GM12878 (cell line): ENCODE results near the gene TSHZ3. TPM values are rescaled to one million over a fixed set of nuclear protein-coding genes. Genes with fewer than 3 reads are reported as not detected.

ENCODE experiments used
- ATAC-seq: fragments of 200-7000 bp; cut with Tn5 transposase; 3 replicates; pipeline ENCODE4 v1.9.1; 2020; ENCODE audit warnings: mild to moderate bottlenecking, moderate library complexity
- BruUV-seq: library from RNA; stranded (reverse); fragments of 400-500 nt; replicated peaks from 2 replicates; lab custom pipeline; 2021; lab: Mats Ljungman, UMichigan
- CTCF ChIA-PET: fragments of 300-600 bp; sonication (Branson Sonifier 250); formaldehyde crosslinking; extraction: SDS; loops from one replicate; lab custom pipeline; 2021; ENCODE audit warnings: inconsistent platforms; lab: Yijun Ruan, JAX
- POLR2A ChIA-PET: fragments of 350-600 bp; formaldehyde crosslinking; extraction: SDS; loops from one replicate; lab custom pipeline; 2021; ENCODE audit warnings: inconsistent platforms; lab: Charles Lee
- RAD21 ChIA-PET: fragments of 300-600 bp; sonication (Branson Sonifier 250); formaldehyde crosslinking; loops from one replicate; lab custom pipeline; 2023; ENCODE audit warnings: antibody characterized with exemption; ENCODE audit not compliant: unreplicated experiment; lab: Charles Lee
- SMC1A ChIA-PET: fragments of 300-600 bp; sonication (Branson Sonifier 250); formaldehyde crosslinking; loops from one replicate; lab custom pipeline; 2023; ENCODE audit not compliant: unreplicated experiment, uncharacterized antibody; lab: Charles Lee
- DNase-seq: peaks from one replicate; pipeline ENCODE4 v3.0.0-alpha.2; 2011; ENCODE audit warnings: low read depth, low spot score
- FAIRE-seq: peaks from 3 replicates; lab custom pipeline; 2011; peaks lifted over from hg19 to GRCh38; lab: Jason Lieb, UNC
- H2AFZ ChIP-seq: 2 replicates; pipeline ENCODE4 v1.6.0; 2011; ENCODE audit warnings: low read depth, low read length, control low read depth; ENCODE audit not compliant: control insufficient read depth
- H3K27ac ChIP-seq: 2 replicates; pipeline ENCODE4 v1.5.1; 2011; ENCODE audit warnings: control low read depth; ENCODE audit not compliant: control insufficient read depth, insufficient read depth
- H3K27me3 ChIP-seq, 2 experiments: replicated peaks in 1 of 2; 2 replicates each; pipeline versions ENCODE4 v1.6.0 to v1.6.1; 2011; ENCODE audit warnings: low read length in 1 of 2; ENCODE audit not compliant: control insufficient read depth in 2 of 2, insufficient read depth in 2 of 2
- H3K36me3 ChIP-seq, 2 experiments: 2 replicates each; pipeline ENCODE4 v1.5.1; 2011; ENCODE audit warnings: low read length in 1 of 2; ENCODE audit not compliant: control insufficient read depth in 2 of 2, insufficient read depth in 2 of 2
- H3K4me1 ChIP-seq: 2 replicates; pipeline ENCODE4 v1.6.1; 2011; ENCODE audit warnings: mild to moderate bottlenecking, low read length, moderate library complexity, mixed read lengths; ENCODE audit not compliant: control insufficient read depth, insufficient read depth
- H3K4me2 ChIP-seq: 2 replicates; pipeline ENCODE4 v1.6.0; 2011; ENCODE audit warnings: control low read depth; ENCODE audit not compliant: control insufficient read depth, insufficient read depth
- H3K4me3 ChIP-seq: fragments of 200-600 bp; sonication (generic); 2 replicates; pipeline ENCODE4 v1.5.1; 2016
- H3K79me2 ChIP-seq: 2 replicates; pipeline ENCODE4 v1.6.0; 2011; ENCODE audit warnings: low read length; ENCODE audit not compliant: control insufficient read depth, insufficient read depth
- H3K9ac ChIP-seq: 2 replicates; pipeline ENCODE4 v1.8.0; 2011; ENCODE audit warnings: low read length, control low read depth, mixed read lengths; ENCODE audit not compliant: control insufficient read depth, insufficient read depth
- H3K9me3 ChIP-seq: replicated peaks from 3 replicates; pipeline ENCODE4 v1.5.1; 2011; ENCODE audit warnings: mild to moderate bottlenecking, low read length; ENCODE audit not compliant: control insufficient read depth, insufficient read depth
- H4K20me1 ChIP-seq: 2 replicates; pipeline ENCODE4 v1.6.0; 2011; ENCODE audit not compliant: control insufficient read depth, insufficient read depth
- CBFB ChIP-seq: IDR thresholded peaks from 2 replicates; pipeline ENCODE4 v1.6.1; 2016; ENCODE audit warnings: antibody characterized with exemption, low read depth
- DPF2 ChIP-seq: fragments of 450-650 bp; IDR thresholded peaks from 2 replicates; pipeline ENCODE4 v1.6.1; 2017; ENCODE audit warnings: mild to moderate bottlenecking
- NRF1 ChIP-seq: conservative IDR thresholded peaks from 2 replicates; pipeline ENCODE4 v1.6.1; 2011; ENCODE audit warnings: mild to moderate bottlenecking, low read depth, low read length, improper control_type of control experiment
- POLR2AphosphoS5 ChIP-seq: IDR thresholded peaks from 2 replicates; pipeline ENCODE4 v1.6.1; 2011; ENCODE audit warnings: mild to moderate bottlenecking, low read length, inconsistent platforms
- SUZ12 ChIP-seq: fragments of 200-600 bp; sonication (generic); IDR thresholded peaks from one replicate; pipeline ENCODE4 v1.6.1; 2018; ENCODE audit warnings: antibody characterized with exemption, mild to moderate bottlenecking; ENCODE audit not compliant: unreplicated experiment
- TARDBP ChIP-seq: IDR thresholded peaks from 2 replicates; pipeline ENCODE4 v1.6.1; 2016; ENCODE audit warnings: borderline replicate concordance
- WRNIP1 ChIP-seq: IDR thresholded peaks from 2 replicates; pipeline ENCODE4 v1.6.1; 2011; ENCODE audit warnings: low read depth, low read length, improper control_type of control experiment, borderline replicate concordance
- YBX1 ChIP-seq: fragments of 450-650 bp; IDR thresholded peaks from 2 replicates; pipeline ENCODE4 v1.6.1; 2016; ENCODE audit warnings: antibody characterized with exemption
- WGBS: methylation state at CpG from one replicate; pipeline ENCODE4 v1.1.6; 2016; ENCODE audit warnings: low lambda C conversion rate; ENCODE audit not compliant: insufficient replicate concordance, insufficient coverage; ENCODE audit errors: missing lambda C conversion rate; 5-methylcytosine and 5-hydroxymethylcytosine counted together
- in situ Hi-C: fragments of 300-500 bp; cut with MboI; formaldehyde crosslinking; loops from 9 replicates; pipeline ENCODE4 v1.14.3; 2018; ENCODE audit warnings: mixed read lengths
- intact Hi-C: fragments of 100-400 bp; cut with micrococcal nuclease; formaldehyde crosslinking; loops from one replicate; pipeline ENCODE4 v1.14.2; 2022; ENCODE audit not compliant: unreplicated experiment
- polyA plus RNA-seq, 11 experiments: library from polyadenylated mRNA; depleted of rRNA in 4 of 11; unstranded in 6 of 11; stranded (reverse) in 5 of 11; fragments of >200 nt; fragmentation: Nextera tagmentation in 4 of 11; fragmentation: Illumina TruSeq in 1 of 11; extraction: Ambion mirVana in 4 of 11; extraction: Trizol in 1 of 11; gene quantifications; 1 replicate in 1 of 11; 2 replicates in 10 of 11; pipeline versions ENCODE4 v1.2.1 to v1.2.3, GENCODE V29; 2011 to 2016; ENCODE audit warnings: inconsistent platforms in 2 of 11, missing spikeins in 2 of 11, low read depth in 1 of 11
- total RNA-seq, 4 experiments: library from RNA; depleted of rRNA in 3 of 4; stranded (reverse); fragments of >200 nt in 3 of 4; fragmentation: Illumina TruSeq in 1 of 4; extraction: Trizol in 1 of 4; gene quantifications; 2 replicates each; pipeline versions ENCODE4 v1.2.1 to v1.2.3, GENCODE V29; 2013 to 2021
- TF ChIP-seq, protein P1 (sequence below): fragments of 450-650 bp; IDR thresholded peaks from 2 replicates; pipeline ENCODE4 v1.6.1; 2018; ENCODE audit warnings: mild to moderate bottlenecking, low read depth, moderate library complexity; ENCODE audit not compliant: partially characterized antibody

TSHZ3 gene
- total and polyA plus RNA-seq, 10 of the 15 experiments (the other 5 are each of a cell fraction or from before 2014, with no cell fraction given), result 0.23 TPM; not detected in 9

DNA sequence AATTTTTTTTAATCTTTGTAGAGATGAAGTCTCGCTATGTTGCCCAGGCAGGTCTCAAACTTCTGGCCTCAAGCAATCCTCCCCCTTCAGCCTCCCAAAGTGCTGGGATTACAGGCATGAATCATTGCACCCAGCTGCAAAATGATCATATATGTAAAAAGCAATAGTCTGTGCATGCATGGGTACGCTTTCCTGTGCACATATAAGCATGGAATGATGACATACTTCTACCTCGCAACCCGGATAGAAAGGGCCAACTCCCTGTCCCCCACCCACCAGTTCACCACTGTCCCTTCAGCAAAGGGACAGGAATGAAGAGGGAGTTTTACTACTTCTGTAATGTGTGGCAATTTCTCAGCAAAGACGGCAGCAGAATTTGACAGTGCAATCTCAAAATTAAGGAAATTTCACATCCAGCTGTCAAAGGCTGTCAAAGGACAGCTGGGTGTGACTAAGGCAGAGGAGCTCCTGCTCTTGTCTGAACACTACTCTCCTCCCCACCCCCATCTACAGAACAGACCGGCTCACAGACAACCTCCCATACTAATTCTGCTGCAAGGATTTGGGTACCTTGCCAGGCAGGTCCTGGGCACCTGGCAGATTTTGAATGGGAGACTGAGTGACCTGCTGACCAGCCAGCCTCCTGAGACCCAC, 95.6 kb downstream of the TSHZ3 start:
- BruUV-seq, result no TSS peak
- WGBS, result 30% methylated on average over 6 of the region's 6 CpGs
- SMC1A ChIA-PET, result no interaction called here

More for the DNA sequence above, 95.6 kb downstream of the TSHZ3 start:
- Histone ChIP-seq H3K4me3 (no peak overlapping the region), H3K9me3 (no peaks in the 10 kb centered on the region; the same call in 2 of the 3 replicates), H3K9ac (no peak overlapping the region), H3K27ac (no peak overlapping the region), H3K79me2 (no peaks in the 10 kb centered on the region), H3K4me2 (no peak overlapping the region), H2AFZ (no peak overlapping the region), H4K20me1 (no peaks in the 10 kb centered on the region), H3K27me3 (no peaks in the 10 kb centered on the region), H3K4me1 (no peaks in the 10 kb centered on the region), H3K36me3 (no peaks in the 10 kb centered on the region)
- TF ChIP-seq TARDBP (no peak), POLR2AphosphoS5 (no peak), NRF1 (no peak), DPF2 (no peak), CBFB (no peak), WRNIP1 (no peak), SUZ12 (no peak), YBX1 (no peak)
- TF ChIP-seq, protein P1, sequence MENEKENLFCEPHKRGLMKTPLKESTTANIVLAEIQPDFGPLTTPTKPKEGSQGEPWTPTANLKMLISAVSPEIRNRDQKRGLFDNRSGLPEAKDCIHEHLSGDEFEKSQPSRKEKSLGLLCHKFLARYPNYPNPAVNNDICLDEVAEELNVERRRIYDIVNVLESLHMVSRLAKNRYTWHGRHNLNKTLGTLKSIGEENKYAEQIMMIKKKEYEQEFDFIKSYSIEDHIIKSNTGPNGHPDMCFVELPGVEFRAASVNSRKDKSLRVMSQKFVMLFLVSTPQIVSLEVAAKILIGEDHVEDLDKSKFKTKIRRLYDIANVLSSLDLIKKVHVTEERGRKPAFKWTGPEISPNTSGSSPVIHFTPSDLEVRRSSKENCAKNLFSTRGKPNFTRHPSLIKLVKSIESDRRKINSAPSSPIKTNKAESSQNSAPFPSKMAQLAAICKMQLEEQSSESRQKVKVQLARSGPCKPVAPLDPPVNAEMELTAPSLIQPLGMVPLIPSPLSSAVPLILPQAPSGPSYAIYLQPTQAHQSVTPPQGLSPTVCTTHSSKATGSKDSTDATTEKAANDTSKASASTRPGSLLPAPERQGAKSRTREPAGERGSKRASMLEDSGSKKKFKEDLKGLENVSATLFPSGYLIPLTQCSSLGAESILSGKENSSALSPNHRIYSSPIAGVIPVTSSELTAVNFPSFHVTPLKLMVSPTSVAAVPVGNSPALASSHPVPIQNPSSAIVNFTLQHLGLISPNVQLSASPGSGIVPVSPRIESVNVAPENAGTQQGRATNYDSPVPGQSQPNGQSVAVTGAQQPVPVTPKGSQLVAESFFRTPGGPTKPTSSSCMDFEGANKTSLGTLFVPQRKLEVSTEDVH, result no peak
- ChIA-PET POLR2A (no interaction called here), RAD21 (no interaction called here), CTCF (no interaction called here)
- FAIRE-seq (no peak), ATAC-seq (no peak), DNase-seq (no peak)
- in situ Hi-C loops (no loop called here), intact Hi-C loops (no loop called here)
